Hepatocyte (in vitro differentiated cells): ENCODE measurements around the gene ZSCAN12. TPM values are rescaled to one million over a fixed set of nuclear protein-coding genes. Genes with fewer than 3 reads are reported as not detected.

Source experiments
- DNase-seq: peaks from one replicate; pipeline ENCODE4 v3.0.0-alpha.2; 2016; ENCODE audit warnings: low spot score
- H2AFZ ChIP-seq: fragments of 200-600 bp; sonication (generic); 2 replicates; pipeline ENCODE4 v1.6.0; 2016; ENCODE audit warnings: antibody characterized with exemption, mild to moderate bottlenecking
- H3K27ac ChIP-seq: fragments of 200-600 bp; sonication (generic); 2 replicates; pipeline ENCODE4 v1.5.1; 2016; ENCODE audit warnings: mild to moderate bottlenecking
- H3K27me3 ChIP-seq: fragments of 200-600 bp; sonication (generic); 2 replicates; pipeline ENCODE4 v1.6.1; 2016
- H3K36me3 ChIP-seq: fragments of 200-600 bp; sonication (generic); replicated peaks from 2 replicates; pipeline ENCODE4 v1.5.1; 2016; ENCODE audit warnings: low read depth; ENCODE audit not compliant: insufficient read depth
- H3K4me1 ChIP-seq: fragments of 200-600 bp; sonication (generic); 2 replicates; pipeline ENCODE4 v1.5.1; 2016; ENCODE audit warnings: mild to moderate bottlenecking, moderate library complexity; ENCODE audit not compliant: insufficient read depth
- H3K4me2 ChIP-seq: fragments of 200-600 bp; sonication (generic); 2 replicates; pipeline ENCODE4 v1.6.0; 2016
- H3K4me3 ChIP-seq: fragments of 200-600 bp; sonication (generic); 2 replicates; pipeline ENCODE4 v1.5.1; 2016; ENCODE audit warnings: mild to moderate bottlenecking
- H3K79me2 ChIP-seq: fragments of 200-600 bp; sonication (generic); 2 replicates; pipeline ENCODE4 v1.6.0; 2017; ENCODE audit warnings: mild to moderate bottlenecking
- H3K9me2 ChIP-seq: fragments of 200-600 bp; sonication (generic); replicated peaks from 2 replicates; pipeline ENCODE4 v1.6.0; 2017; ENCODE audit warnings: mild to moderate bottlenecking; ENCODE audit not compliant: insufficient read depth
- H3K9me3 ChIP-seq: fragments of 200-600 bp; sonication (generic); 2 replicates; pipeline ENCODE4 v1.5.1; 2016; ENCODE audit warnings: low read depth, mild to moderate bottlenecking
- H4K20me1 ChIP-seq: fragments of 200-600 bp; sonication (generic); 2 replicates; pipeline ENCODE4 v1.6.0; 2016; ENCODE audit warnings: mild to moderate bottlenecking; ENCODE audit not compliant: insufficient read depth, poor library complexity, severe bottlenecking
- EZH2 ChIP-seq: fragments of 200-600 bp; sonication (generic); IDR thresholded peaks from 2 replicates; pipeline ENCODE4 v1.6.1; 2016; ENCODE audit warnings: antibody characterized with exemption, mild to moderate bottlenecking, borderline replicate concordance
- EZH2phosphoT487 ChIP-seq: fragments of 200-600 bp; sonication (generic); IDR thresholded peaks from one replicate; pipeline ENCODE4 v1.6.1; 2018; ENCODE audit warnings: antibody characterized with exemption, mild to moderate bottlenecking, low read depth, moderate library complexity; ENCODE audit not compliant: unreplicated experiment, severe bottlenecking
- WGBS: methylation state at CpG from one replicate; pipeline ENCODE4 v1.1.6; 2016; ENCODE audit warnings: low lambda C conversion rate; ENCODE audit errors: missing lambda C conversion rate; 5-methylcytosine and 5-hydroxymethylcytosine counted together
- polyA plus RNA-seq: library from polyadenylated mRNA; unstranded; fragments of >200 nt; fragmentation: Nextera tagmentation; extraction: Ambion mirVana; gene quantifications from 2 replicates; pipeline ENCODE4 v1.2.1, GENCODE V29; 2016
- total RNA-seq: library from RNA; depleted of rRNA; stranded (reverse); fragments of >200 nt; gene quantifications from 2 replicates; pipeline ENCODE4 v1.2.3, GENCODE V29; 2014
- TF ChIP-seq, protein P1 (sequence below): fragments of 200-600 bp; sonication (generic); IDR thresholded peaks from 2 replicates; pipeline ENCODE4 v1.5.1; 2016; ENCODE audit warnings: antibody characterized with exemption, mild to moderate bottlenecking; ENCODE audit not compliant: poor library complexity

Gene ZSCAN12
- total and polyA plus RNA-seq, 2 experiments from 2014 or later: 2.1 to 6.1 TPM

- TF ChIP-seq, protein P1, sequence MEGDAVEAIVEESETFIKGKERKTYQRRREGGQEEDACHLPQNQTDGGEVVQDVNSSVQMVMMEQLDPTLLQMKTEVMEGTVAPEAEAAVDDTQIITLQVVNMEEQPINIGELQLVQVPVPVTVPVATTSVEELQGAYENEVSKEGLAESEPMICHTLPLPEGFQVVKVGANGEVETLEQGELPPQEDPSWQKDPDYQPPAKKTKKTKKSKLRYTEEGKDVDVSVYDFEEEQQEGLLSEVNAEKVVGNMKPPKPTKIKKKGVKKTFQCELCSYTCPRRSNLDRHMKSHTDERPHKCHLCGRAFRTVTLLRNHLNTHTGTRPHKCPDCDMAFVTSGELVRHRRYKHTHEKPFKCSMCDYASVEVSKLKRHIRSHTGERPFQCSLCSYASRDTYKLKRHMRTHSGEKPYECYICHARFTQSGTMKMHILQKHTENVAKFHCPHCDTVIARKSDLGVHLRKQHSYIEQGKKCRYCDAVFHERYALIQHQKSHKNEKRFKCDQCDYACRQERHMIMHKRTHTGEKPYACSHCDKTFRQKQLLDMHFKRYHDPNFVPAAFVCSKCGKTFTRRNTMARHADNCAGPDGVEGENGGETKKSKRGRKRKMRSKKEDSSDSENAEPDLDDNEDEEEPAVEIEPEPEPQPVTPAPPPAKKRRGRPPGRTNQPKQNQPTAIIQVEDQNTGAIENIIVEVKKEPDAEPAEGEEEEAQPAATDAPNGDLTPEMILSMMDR: no peak
- TF ChIP-seq EZH2phosphoT487 (no peak), EZH2 (no peak)
- H3K4me2 ChIP-seq: no peak overlapping the region
- H3K4me3 ChIP-seq: no peak overlapping the region
- no peaks in the 10 kb centered on the region for H3K27me3 ChIP-seq
- peak; percentile 28 for DNase-seq
- no peaks in the 10 kb centered on the region for H3K9me3 ChIP-seq
- peak overlapping the region; percentile 72 for H3K27ac ChIP-seq
- 66% methylated on average over 6 of the region's 6 CpGs for WGBS
- H4K20me1 ChIP-seq: no peaks in the 10 kb centered on the region
- H3K79me2 ChIP-seq: peaks cover 18% of the 10 kb centered on the region
- no peaks in the 10 kb centered on the region for H3K9me2 ChIP-seq
- H2AFZ ChIP-seq: no peak overlapping the region
- H3K36me3 ChIP-seq: no peaks in the 10 kb centered on the region
- H3K4me1 ChIP-seq: peaks cover 14% of the 10 kb centered on the region
These were observed 42.5 kb downstream of the ZSCAN12 start for GRCh38 chr6:28357036-28357435.

- 87% methylated on average over 7 of the region's 7 CpGs for WGBS
- Histone ChIP-seq H3K27ac (peak overlapping the region; percentile 72), H3K9me2 (no peaks in the 10 kb centered on the region), H2AFZ (no peak overlapping the region), H3K9me3 (no peaks in the 10 kb centered on the region), H4K20me1 (no peaks in the 10 kb centered on the region), H3K36me3 (no peaks in the 10 kb centered on the region), H3K27me3 (no peaks in the 10 kb centered on the region), H3K4me1 (peaks cover 14% of the 10 kb centered on the region), H3K79me2 (peaks cover 22% of the 10 kb centered on the region), H3K4me3 (no peak overlapping the region), H3K4me2 (peak overlapping the region; percentile 64)
- DNase-seq: no peak
- TF ChIP-seq EZH2phosphoT487: no peak
- TF ChIP-seq, protein P1: no peak
- no peak for TF ChIP-seq EZH2
These were observed 42.9 kb downstream of the ZSCAN12 start for GRCh38 chr6:28356666-28357020.

GRCh38 chr6:28355743-28356665 is 43.5 kb downstream of the ZSCAN12 start:
- peak; percentile 93 for DNase-seq
- TF ChIP-seq EZH2 (no peak), EZH2phosphoT487 (no peak)
- TF ChIP-seq, protein P1: peak; percentile 85
- H3K4me3 ChIP-seq: peak overlapping the region; percentile 43
- no peaks in the 10 kb centered on the region for H4K20me1 ChIP-seq
- no peaks in the 10 kb centered on the region for H3K36me3 ChIP-seq
- H3K9me2 ChIP-seq: no peaks in the 10 kb centered on the region
- no peaks in the 10 kb centered on the region for H3K27me3 ChIP-seq
- H3K4me2 ChIP-seq: peak overlapping the region; percentile 81
- H2AFZ ChIP-seq: peak overlapping the region; percentile 54
- H3K79me2 ChIP-seq: peaks cover 28% of the 10 kb centered on the region
- no peaks in the 10 kb centered on the region for H3K9me3 ChIP-seq
- H3K4me1 ChIP-seq: peaks cover 19% of the 10 kb centered on the region
- 14% methylated on average over 19 of the region's 19 CpGs for WGBS
- H3K27ac ChIP-seq: peak overlapping the region; percentile 85
